HepG2 (cell line): ENCODE results near the gene KRTAP10-5. TPM values are rescaled to one million over a fixed set of nuclear protein-coding genes. Genes with fewer than 3 reads are reported as not detected.

Source experiments
- BATF2 ChIP-seq: sonication (generic); formaldehyde crosslinking; IDR thresholded peaks from 2 replicates; pipeline ENCODE4 v1.8.0; 2022; ENCODE audit warnings: mild to moderate bottlenecking, missing genetic modification reagents, moderate library complexity
- BCLAF1 ChIP-seq: fragments of 450-650 bp; IDR thresholded peaks from 2 replicates; pipeline ENCODE4 v1.6.1; 2017; ENCODE audit warnings: mild to moderate bottlenecking
- BHLHE40 ChIP-seq: IDR thresholded peaks from 2 replicates; pipeline ENCODE4 v1.6.1; 2011; ENCODE audit warnings: low read length, improper control_type of control experiment
- GZF1 ChIP-seq: sonication (generic); formaldehyde crosslinking; IDR thresholded peaks from 2 replicates; pipeline ENCODE4 v1.5.1; 2020; ENCODE audit warnings: mild to moderate bottlenecking, missing genetic modification reagents
- PRDM4 ChIP-seq: sonication (generic); formaldehyde crosslinking; IDR thresholded peaks from 2 replicates; pipeline ENCODE4 v1.9.0; 2021; ENCODE audit warnings: missing genetic modification reagents, borderline replicate concordance
- SAFB2 ChIP-seq: sonication (generic); formaldehyde crosslinking; IDR thresholded peaks from 2 replicates; pipeline ENCODE4 v1.5.1; 2020; ENCODE audit warnings: missing genetic modification reagents, low read depth, mild to moderate bottlenecking, borderline replicate concordance
- U2AF1 ChIP-seq: fragments of 200-400 bp; formaldehyde crosslinking; optimal IDR thresholded peaks from 2 replicates; pipeline ENCODE3; 2017; ENCODE audit warnings: mild to moderate bottlenecking, low read depth, low read length
- ZBTB37 ChIP-seq: sonication (generic); formaldehyde crosslinking; IDR thresholded peaks from 2 replicates; pipeline ENCODE4 v1.4.0; 2020; ENCODE audit warnings: mild to moderate bottlenecking, missing genetic modification reagents
- ZC3H13 ChIP-seq: sonication (generic); formaldehyde crosslinking; IDR thresholded peaks from 2 replicates; pipeline ENCODE4 v1.8.1; 2023; ENCODE audit warnings: mild to moderate bottlenecking, missing genetic modification reagents, moderate library complexity
- ZMAT5 ChIP-seq: sonication (generic); formaldehyde crosslinking; IDR thresholded peaks from 2 replicates; pipeline ENCODE4 v1.5.0; 2020; ENCODE audit warnings: mild to moderate bottlenecking, low read depth, missing genetic modification reagents, borderline replicate concordance
- ZNF121 ChIP-seq: sonication (generic); formaldehyde crosslinking; IDR thresholded peaks from 2 replicates; pipeline ENCODE4 v1.5.0; 2020; ENCODE audit warnings: mild to moderate bottlenecking, missing genetic modification reagents
- ZNF275 ChIP-seq: sonication (generic); formaldehyde crosslinking; IDR thresholded peaks from 2 replicates; pipeline ENCODE4 v1.8.0; 2022; ENCODE audit warnings: missing genetic modification reagents, mild to moderate bottlenecking, inconsistent platforms, borderline replicate concordance
- ZNF639 ChIP-seq: conservative IDR thresholded peaks from 2 replicates; pipeline ENCODE4 v1.6.1; 2018; ENCODE audit warnings: missing genetic modification reagents
- ZNF713 ChIP-seq: sonication (generic); formaldehyde crosslinking; IDR thresholded peaks from 2 replicates; pipeline ENCODE4 v1.4.0; 2020; ENCODE audit warnings: mild to moderate bottlenecking, missing genetic modification reagents
- ZSCAN5A ChIP-seq: sonication (generic); formaldehyde crosslinking; IDR thresholded peaks from 2 replicates; pipeline ENCODE4 v1.8.0; 2022; ENCODE audit warnings: mild to moderate bottlenecking, missing genetic modification reagents, borderline replicate concordance
- polyA plus RNA-seq, 8 experiments: library from polyadenylated mRNA; depleted of rRNA in 3 of 8; stranded (reverse) in 7 of 8; unstranded in 1 of 8; fragments of >200 nt; fragmentation: Illumina TruSeq in 4 of 8; extraction: Trizol in 4 of 8; gene quantifications; 2 replicates each; pipeline versions ENCODE4 v1.2.1 to v1.2.3, GENCODE V29; 2011 to 2016; ENCODE audit warnings: low read depth in 4 of 8, missing spikeins in 1 of 8, mixed read lengths in 1 of 8; ENCODE audit not compliant: insufficient read depth in 1 of 8
- total RNA-seq, 5 experiments: library from RNA; depleted of rRNA; stranded (reverse); fragments of >200 nt; fragmentation: Illumina TruSeq; extraction: Trizol; gene quantifications; 2 replicates each; pipeline ENCODE4 v1.2.3, GENCODE V29; 2016; ENCODE audit warnings: low read depth in 1 of 5

Gene KRTAP10-5
- total and polyA plus RNA-seq, 2 of the 13 experiments (the other 11 are each of a cell fraction or from before 2014, with no cell fraction given), result not detected

GRCh38 chr21:44574457-44575306, 5.7 kb downstream of the KRTAP10-5 start (continued):
- no peak for TF ChIP-seq ZSCAN5A (CRISPR knock-in tag)
- no peak for TF ChIP-seq ZNF275 (CRISPR knock-in tag)
- TF ChIP-seq BHLHE40, result no peak
- TF ChIP-seq ZNF639 (CRISPR knock-in tag), result no peak
- TF ChIP-seq U2AF1, result no peak
- no peak for TF ChIP-seq BCLAF1
- TF ChIP-seq ZBTB37 (CRISPR knock-in tag), result no peak
- TF ChIP-seq SAFB2 (CRISPR knock-in tag), result no peak
- no peak for TF ChIP-seq PRDM4 (CRISPR knock-in tag)
- TF ChIP-seq ZNF121 (CRISPR knock-in tag), result no peak
- no peak for TF ChIP-seq GZF1 (CRISPR knock-in tag)
- no peak for TF ChIP-seq ZNF713 (CRISPR knock-in tag)
- TF ChIP-seq BATF2 (CRISPR knock-in tag), result no peak
- no peak for TF ChIP-seq ZMAT5 (CRISPR knock-in tag)
- 0 out of 2 replicates have a peak, but pooled peaks have one; percentile 19 for TF ChIP-seq ZC3H13 (CRISPR knock-in tag)
